GM18951 (cell line): ENCODE results near the gene DNALI1.
"Not testable (repeated sequence)": the region's sequence is repeated elsewhere in the genome, so short reads cannot be mapped to it uniquely, and the experiment has no call there.

Experiments
- POLR2A ChIP-seq: IDR thresholded peaks from 4 replicates; pipeline ENCODE4 v1.6.1; 2011; ENCODE audit warnings: mild to moderate bottlenecking; ENCODE audit not compliant: insufficient read length, insufficient read depth; ENCODE audit errors: extremely low read depth
- in situ Hi-C: fragments of 300-500 bp; cut with MboI; formaldehyde crosslinking; loops from one replicate; pipeline ENCODE4 v1.12.0; 2022; ENCODE audit warnings: low sequenced_read_pairs, mixed read lengths, inconsistent platforms; ENCODE audit not compliant: unreplicated experiment

Gene DNALI1

GRCh38 chr1:37556712-37557196 lies at the start of gene DNALI1:
TSS of gene DNALI1 (plus strand) at chr1:37556940. CDS start at chr1:37556995, 55 bp downstream.
- in situ Hi-C loops, result no loop called here
- no peak for TF ChIP-seq POLR2A

GRCh38 chr1:37509181-37509580 lies 47.6 kb upstream of the DNALI1 start:
- in situ Hi-C loops, result no loop called here

GRCh38 chr1:37513795-37514349 lies 42.9 kb upstream of the DNALI1 start:
- in situ Hi-C loops, result no loop called here
- no peak for TF ChIP-seq POLR2A

More at GRCh38 chr1:37509181-37509580, 47.6 kb upstream of the DNALI1 start:
- no peak for TF ChIP-seq POLR2A

GRCh38 chr1:37514350-37515184 lies 42.2 kb upstream of the DNALI1 start, which contains the start of gene MEAF6:
TSS of gene MEAF6 (minus strand) at chr1:37514766. CDS start at chr1:37514746, 20 bp downstream.
- in situ Hi-C loops, result no loop called here
- peak; percentile 88 for TF ChIP-seq POLR2A

GRCh38 chr1:37515185-37516034 lies 41.3 kb upstream of the DNALI1 start:
- no peak for TF ChIP-seq POLR2A
- in situ Hi-C loops, result no loop called here

- TF ChIP-seq POLR2A, result no peak
- in situ Hi-C loops, result no loop called here
Observed at GRCh38 chr1:37517569-37517968, 39.2 kb upstream of the DNALI1 start.

GRCh38 chr1:37518241-37518640 lies 38.5 kb upstream of the DNALI1 start:
- in situ Hi-C loops, result not testable (repeated sequence)

GRCh38 chr1:37518929-37519328 lies 37.8 kb upstream of the DNALI1 start:
- in situ Hi-C loops, result not testable (repeated sequence)

- in situ Hi-C loops, result no loop called here
Observed at GRCh38 chr1:37519613-37520012, 37.1 kb upstream of the DNALI1 start.

GRCh38 chr1:37529888-37530287 lies 26.9 kb upstream of the DNALI1 start:
- in situ Hi-C loops, result not testable (repeated sequence)

More at GRCh38 chr1:37519613-37520012, 37.1 kb upstream of the DNALI1 start:
- no peak for TF ChIP-seq POLR2A

- in situ Hi-C loops, result not testable (repeated sequence)
Observed at GRCh38 chr1:37532418-37533156, 24.2 kb upstream of the DNALI1 start.

- no peak for TF ChIP-seq POLR2A
Observed at GRCh38 chr1:37533317-37534093, 23.2 kb upstream of the DNALI1 start.

More at GRCh38 chr1:37533317-37534093, 23.2 kb upstream of the DNALI1 start:
- in situ Hi-C loops, result no loop called here
